C4-2B (cell line): Measurements from ENCODE around the gene DPM3.

Experiments
- CTCF ChIP-seq: fragments of 450-650 bp; conservative IDR thresholded peaks from 2 replicates; pipeline ENCODE4 v1.5.1; 2017; ENCODE audit warnings: mild to moderate bottlenecking
- ZFX ChIP-seq: fragments of 450-650 bp; IDR thresholded peaks from 2 replicates; pipeline ENCODE4 v1.6.1; 2017

GRCh38 chr1:155092131-155092530 lies 48.2 kb downstream of the DPM3 start:
- no peak for TF ChIP-seq CTCF
- no peak for TF ChIP-seq ZFX
